Osteocyte (in vitro differentiated cells): ENCODE data around the gene GPR179. TPM values are rescaled to one million over a fixed set of nuclear protein-coding genes. Genes with fewer than 3 reads are reported as not detected.

Source experiments
- DNase-seq: peaks from one replicate; pipeline ENCODE4 v3.0.0; 2021; ENCODE audit warnings: mixed read lengths; ENCODE audit not compliant: unreplicated experiment; ENCODE audit errors: extremely low spot score
- H3K27ac Mint-ChIP-seq: one replicate; pipeline ENCODE4 v1.8.0; 2021; ENCODE audit warnings: mild to moderate bottlenecking, mixed read lengths; ENCODE audit not compliant: unreplicated experiment
- H3K27me3 Mint-ChIP-seq: one replicate; pipeline ENCODE4 v1.8.0; 2021; ENCODE audit warnings: mixed read lengths; ENCODE audit not compliant: unreplicated experiment
- H3K36me3 Mint-ChIP-seq: one replicate; pipeline ENCODE4 v1.8.0; 2021; ENCODE audit warnings: mixed read lengths; ENCODE audit not compliant: unreplicated experiment
- H3K4me1 Mint-ChIP-seq: one replicate; pipeline ENCODE4 v1.8.0; 2021; ENCODE audit warnings: mixed read lengths; ENCODE audit not compliant: unreplicated experiment
- H3K4me3 Mint-ChIP-seq: one replicate; pipeline ENCODE4 v1.8.0; 2021; ENCODE audit warnings: mild to moderate bottlenecking, moderate library complexity, mixed read lengths; ENCODE audit not compliant: unreplicated experiment
- H3K9me3 Mint-ChIP-seq: one replicate; pipeline ENCODE4 v1.8.0; 2021; ENCODE audit warnings: mixed read lengths; ENCODE audit not compliant: unreplicated experiment
- CTCF ChIP-seq: fragments of 200-600 bp; sonication (generic); IDR thresholded peaks from 2 replicates; pipeline ENCODE4 v1.5.0; 2021; ENCODE audit warnings: antibody characterized with exemption, mild to moderate bottlenecking, moderate library complexity
- total RNA-seq: library from RNA; stranded (reverse); gene quantifications from 2 replicates; pipeline ENCODE4 v1.2.1, GENCODE V29; 2021

Gene GPR179
- total RNA-seq, 1 donor from 2014 or later: 0.13 TPM

- TF ChIP-seq CTCF: no peak
- H3K27ac Mint-ChIP-seq: no peak overlapping the region
- H3K4me1 Mint-ChIP-seq: peaks cover 66% of the 10 kb centered on the region
- H3K4me3 Mint-ChIP-seq: no peak overlapping the region
- H3K27me3 Mint-ChIP-seq: no peaks in the 10 kb centered on the region
- no peaks in the 10 kb centered on the region for H3K9me3 Mint-ChIP-seq
- H3K36me3 Mint-ChIP-seq: peaks cover 1% of the 10 kb centered on the region
- no peak for DNase-seq
Observed at GRCh38 chr17:38355251-38355650, 11.5 kb upstream of the GPR179 start.

GRCh38 chr17:38354466-38354865, 10.7 kb upstream of the GPR179 start:
- H3K9me3 Mint-ChIP-seq: no peaks in the 10 kb centered on the region
- peaks cover 1% of the 10 kb centered on the region for H3K36me3 Mint-ChIP-seq
- no peaks in the 10 kb centered on the region for H3K27me3 Mint-ChIP-seq
- no peak overlapping the region for H3K27ac Mint-ChIP-seq
- no peak overlapping the region for H3K4me3 Mint-ChIP-seq
- TF ChIP-seq CTCF: no peak
- DNase-seq: no peak
- H3K4me1 Mint-ChIP-seq: peaks cover 65% of the 10 kb centered on the region

- no peaks in the 10 kb centered on the region for H3K9me3 Mint-ChIP-seq
- no peak overlapping the region for H3K27ac Mint-ChIP-seq
- peaks cover 1% of the 10 kb centered on the region for H3K36me3 Mint-ChIP-seq
- no peak for DNase-seq
- no peaks in the 10 kb centered on the region for H3K27me3 Mint-ChIP-seq
- no peak for TF ChIP-seq CTCF
- H3K4me1 Mint-ChIP-seq: peaks cover 60% of the 10 kb centered on the region
- H3K4me3 Mint-ChIP-seq: peak overlapping the region; percentile 79
Observed at GRCh38 chr17:38353668-38354067, 9.9 kb upstream of the GPR179 start.

- H3K27ac Mint-ChIP-seq: peak overlapping the region; percentile 63
- H3K9me3 Mint-ChIP-seq: no peaks in the 10 kb centered on the region
- H3K27me3 Mint-ChIP-seq: no peaks in the 10 kb centered on the region
- H3K4me3 Mint-ChIP-seq: peak overlapping the region; percentile 79
- H3K4me1 Mint-ChIP-seq: peaks cover 55% of the 10 kb centered on the region
- H3K36me3 Mint-ChIP-seq: peaks cover 1% of the 10 kb centered on the region
- DNase-seq: no peak
- no peak for TF ChIP-seq CTCF
Observed at GRCh38 chr17:38353086-38353604, 9.4 kb upstream of the GPR179 start.

GRCh38 chr17:38352245-38353085, 8.7 kb upstream of the GPR179 start:
- Mint-ChIP-seq H3K27me3 (no peaks in the 10 kb centered on the region), H3K27ac (peak overlapping the region; percentile 63), H3K9me3 (no peaks in the 10 kb centered on the region), H3K4me3 (peak overlapping the region; percentile 79), H3K4me1 (peaks cover 48% of the 10 kb centered on the region), H3K36me3 (peaks cover 1% of the 10 kb centered on the region)
- no peak for DNase-seq
- TF ChIP-seq CTCF: no peak
